ENCODE data around the gene OR4E2.
"Not testable (repeated sequence)": the region's sequence is repeated elsewhere in the genome, so short reads cannot be mapped to it uniquely, and the experiment has no call there.

OR4E2 gene

DNA sequence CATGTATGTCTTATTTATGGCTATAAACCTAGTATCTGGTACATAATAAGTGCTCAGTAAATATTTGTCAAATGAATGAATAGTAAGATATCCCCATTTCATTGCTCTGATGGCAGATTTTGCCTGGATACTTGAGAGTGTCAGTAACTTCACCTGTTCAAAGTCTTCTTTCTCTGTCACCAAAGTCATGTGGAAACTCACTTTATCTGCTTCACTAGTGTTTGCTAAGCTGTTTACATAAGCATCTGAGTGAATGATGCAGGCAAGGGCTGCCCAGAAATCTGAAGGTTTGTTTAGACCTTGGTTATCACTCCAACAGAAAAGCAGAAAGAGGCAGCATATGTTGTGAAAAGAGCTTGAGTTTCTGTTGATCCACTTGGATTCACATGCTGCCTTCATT lies 15.6 kb downstream of the OR4E2 start:
- Mint-ChIP-seq H3K27me3 (peaks cover 7% of the 10 kb centered on the region), H3K27ac (no peak overlapping the region), H3K9me3 (peaks cover 2% of the 10 kb centered on the region), H3K4me3 (no peak overlapping the region), H3K36me3 (no peaks in the 10 kb centered on the region), H3K4me1 (no peaks in the 10 kb centered on the region)
- ATAC-seq, result no peak

- ATAC-seq, result no peak
- H3K9me3 Mint-ChIP-seq, result peaks cover 3% of the 10 kb centered on the region
- H3K4me1 Mint-ChIP-seq, result no peaks in the 10 kb centered on the region
- no peak overlapping the region for H3K27ac Mint-ChIP-seq
- no peak overlapping the region for H3K4me3 Mint-ChIP-seq
- H3K27me3 Mint-ChIP-seq, result peaks cover 7% of the 10 kb centered on the region
- H3K36me3 Mint-ChIP-seq, result no peaks in the 10 kb centered on the region
These were observed 17.7 kb downstream of the OR4E2 start for GRCh38 chr14:21671371-21671770.

GRCh38 chr14:21672116-21672515 lies 18.5 kb downstream of the OR4E2 start:
- Mint-ChIP-seq H3K9me3 (peaks cover 3% of the 10 kb centered on the region), H3K27ac (no peak overlapping the region), H3K4me1 (no peaks in the 10 kb centered on the region), H3K36me3 (no peaks in the 10 kb centered on the region), H3K27me3 (peaks cover 8% of the 10 kb centered on the region), H3K4me3 (no peak overlapping the region)
- ATAC-seq, result no peak

DNA sequence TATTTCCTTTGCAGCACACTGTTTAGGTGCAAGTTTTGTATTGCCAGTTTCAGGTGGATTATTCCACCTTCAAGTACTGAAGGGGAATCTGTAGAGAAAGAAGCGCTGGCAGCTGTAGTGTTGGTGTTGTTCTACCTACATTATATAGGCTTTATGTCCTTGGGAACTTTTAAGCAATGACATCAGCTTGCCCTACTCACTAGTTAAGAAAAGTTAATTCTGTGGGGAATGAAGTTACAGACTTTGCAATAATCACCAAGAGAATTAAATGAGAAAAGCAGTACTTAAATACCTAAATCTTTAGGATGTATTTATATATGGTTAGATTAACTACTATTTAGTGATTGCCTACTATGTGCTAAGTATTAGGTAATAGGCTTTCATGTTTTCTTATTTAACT lies 20.1 kb downstream of the OR4E2 start, which contains the start of gene OR4E1:
Gene OR4E1, minus strand, starts transcription at position 101 of the 400 bp plus-strand sequence. CDS start 2,883 bp downstream, outside the sequence.
- Mint-ChIP-seq H3K9me3 (peaks cover 3% of the 10 kb centered on the region), H3K27ac (no peak within 1 kb of the TSS), H3K27me3 (peaks cover 24% of the 10 kb centered on the region), H3K4me1 (no peaks in the 10 kb centered on the region), H3K4me3 (no peak within 1 kb of the TSS), H3K36me3 (no peaks in the 10 kb centered on the region)
- no peak for ATAC-seq

- Mint-ChIP-seq H3K27me3 (peaks cover 19% of the 10 kb centered on the region), H3K9me3 (peaks cover 3% of the 10 kb centered on the region), H3K36me3 (no peaks in the 10 kb centered on the region), H3K4me3 (no peak overlapping the region), H3K27ac (no peak overlapping the region), H3K4me1 (no peaks in the 10 kb centered on the region)
- no peak for ATAC-seq
These were observed 21.9 kb downstream of the OR4E2 start for GRCh38 chr14:21675566-21675965.

- Mint-ChIP-seq H3K9me3 (peaks cover 3% of the 10 kb centered on the region), H3K4me3 (no peak overlapping the region), H3K4me1 (no peaks in the 10 kb centered on the region), H3K36me3 (no peaks in the 10 kb centered on the region), H3K27ac (no peak overlapping the region), H3K27me3 (peaks cover 34% of the 10 kb centered on the region)
- no peak for ATAC-seq
These were observed 26.4 kb downstream of the OR4E2 start for GRCh38 chr14:21680072-21680471.

GRCh38 chr14:21686468-21686867 lies 32.8 kb downstream of the OR4E2 start:
- H3K36me3 Mint-ChIP-seq, result no peaks in the 10 kb centered on the region
- H3K27ac Mint-ChIP-seq, result no peak overlapping the region
- H3K4me3 Mint-ChIP-seq, result no peak overlapping the region

DNA sequence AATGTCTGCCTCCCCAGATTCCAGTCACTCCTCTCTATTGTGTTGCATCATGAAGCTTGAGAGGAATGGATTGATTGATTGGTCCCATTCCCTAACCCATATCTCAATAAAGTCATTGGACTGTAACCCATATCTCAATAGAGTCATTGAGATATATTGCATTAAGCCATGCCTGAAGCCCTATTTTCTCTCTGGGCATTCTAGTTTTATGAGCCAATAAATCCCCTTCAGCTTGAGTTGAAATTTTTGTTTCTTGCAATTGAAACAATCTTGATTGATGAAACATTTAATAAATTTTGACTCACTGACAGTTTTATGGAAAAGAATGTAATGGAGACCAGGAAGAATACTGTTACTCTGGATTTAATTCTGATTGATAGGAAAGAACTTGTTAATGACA lies 40.8 kb downstream of the OR4E2 start:
- Mint-ChIP-seq H3K27ac (no peak overlapping the region), H3K4me1 (no peaks in the 10 kb centered on the region), H3K27me3 (peaks cover 42% of the 10 kb centered on the region), H3K4me3 (no peak overlapping the region), H3K36me3 (no peaks in the 10 kb centered on the region), H3K9me3 (no peaks in the 10 kb centered on the region)
- ATAC-seq, result no peak

More at GRCh38 chr14:21686468-21686867, 32.8 kb downstream of the OR4E2 start:
- no peak for ATAC-seq
- Mint-ChIP-seq H3K4me1 (no peaks in the 10 kb centered on the region), H3K9me3 (peaks cover 3% of the 10 kb centered on the region), H3K27me3 (peaks cover 38% of the 10 kb centered on the region)

DNA sequence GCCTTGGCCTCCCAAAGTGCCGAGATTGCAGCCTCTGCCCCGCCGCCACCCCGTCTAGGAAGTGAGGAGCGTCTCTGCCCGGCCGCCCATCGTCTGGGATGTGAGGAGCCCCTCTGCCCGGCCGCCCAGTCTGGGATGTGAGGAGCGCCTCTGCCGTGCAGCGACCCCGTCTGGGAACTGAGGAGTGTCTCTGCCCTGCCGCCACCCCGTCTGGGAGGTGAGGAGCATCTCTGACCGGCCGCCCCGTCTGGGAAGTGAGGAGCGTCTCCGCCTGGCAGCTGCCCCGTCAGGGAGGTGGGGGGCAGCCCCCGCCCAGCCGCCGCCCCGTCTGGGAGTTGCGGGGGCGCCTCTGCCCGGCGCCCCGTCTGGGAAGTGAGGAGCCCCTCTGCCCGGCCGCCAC lies 44.0 kb downstream of the OR4E2 start:
- H3K9me3 Mint-ChIP-seq, ATAC-seq, H3K4me1 Mint-ChIP-seq, H3K36me3 Mint-ChIP-seq, H3K4me3 Mint-ChIP-seq, H3K27ac Mint-ChIP-seq: not testable (repeated sequence)
- peaks cover 32% of the 10 kb centered on the region for H3K27me3 Mint-ChIP-seq

DNA sequence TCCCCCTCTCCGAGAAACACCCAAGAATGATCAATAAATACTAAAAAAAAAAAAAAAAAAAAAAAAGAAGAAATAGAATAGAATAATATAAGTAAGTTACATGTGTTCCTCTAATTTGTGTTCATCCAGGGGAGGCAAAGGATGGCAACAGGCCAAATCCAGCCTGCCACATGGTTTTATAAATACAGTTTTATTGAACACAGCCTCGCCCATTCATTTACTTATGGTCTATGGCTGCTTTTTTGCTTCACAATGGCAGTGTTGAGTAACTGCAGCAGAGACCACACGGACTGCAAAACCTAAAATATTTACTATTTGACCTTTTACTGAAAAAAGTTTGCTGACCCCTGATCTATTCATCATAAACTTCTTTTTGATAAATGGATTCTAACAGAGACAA lies 44.9 kb downstream of the OR4E2 start:
- not testable (repeated sequence) for H3K9me3 Mint-ChIP-seq, H3K36me3 Mint-ChIP-seq, H3K4me3 Mint-ChIP-seq, H3K27ac Mint-ChIP-seq, ATAC-seq, H3K4me1 Mint-ChIP-seq
- peaks cover 32% of the 10 kb centered on the region for H3K27me3 Mint-ChIP-seq

- H3K4me3 Mint-ChIP-seq, result no peak overlapping the region
- ATAC-seq, result no peak
- H3K36me3 Mint-ChIP-seq, result no peaks in the 10 kb centered on the region
- H3K27me3 Mint-ChIP-seq, result peaks cover 31% of the 10 kb centered on the region
- H3K9me3 Mint-ChIP-seq, result peaks cover 3% of the 10 kb centered on the region
- H3K4me1 Mint-ChIP-seq, result no peaks in the 10 kb centered on the region
- no peak overlapping the region for H3K27ac Mint-ChIP-seq
These were observed 45.9 kb downstream of the OR4E2 start for GRCh38 chr14:21699551-21699950.

GRCh38 chr14:21702316-21702715 lies 48.7 kb downstream of the OR4E2 start:
- Mint-ChIP-seq H3K4me1 (no peaks in the 10 kb centered on the region), H3K27ac (no peak overlapping the region), H3K4me3 (no peak overlapping the region), H3K9me3 (peaks cover 13% of the 10 kb centered on the region), H3K36me3 (no peaks in the 10 kb centered on the region), H3K27me3 (peaks cover 22% of the 10 kb centered on the region)
- ATAC-seq, result no peak

DNA sequence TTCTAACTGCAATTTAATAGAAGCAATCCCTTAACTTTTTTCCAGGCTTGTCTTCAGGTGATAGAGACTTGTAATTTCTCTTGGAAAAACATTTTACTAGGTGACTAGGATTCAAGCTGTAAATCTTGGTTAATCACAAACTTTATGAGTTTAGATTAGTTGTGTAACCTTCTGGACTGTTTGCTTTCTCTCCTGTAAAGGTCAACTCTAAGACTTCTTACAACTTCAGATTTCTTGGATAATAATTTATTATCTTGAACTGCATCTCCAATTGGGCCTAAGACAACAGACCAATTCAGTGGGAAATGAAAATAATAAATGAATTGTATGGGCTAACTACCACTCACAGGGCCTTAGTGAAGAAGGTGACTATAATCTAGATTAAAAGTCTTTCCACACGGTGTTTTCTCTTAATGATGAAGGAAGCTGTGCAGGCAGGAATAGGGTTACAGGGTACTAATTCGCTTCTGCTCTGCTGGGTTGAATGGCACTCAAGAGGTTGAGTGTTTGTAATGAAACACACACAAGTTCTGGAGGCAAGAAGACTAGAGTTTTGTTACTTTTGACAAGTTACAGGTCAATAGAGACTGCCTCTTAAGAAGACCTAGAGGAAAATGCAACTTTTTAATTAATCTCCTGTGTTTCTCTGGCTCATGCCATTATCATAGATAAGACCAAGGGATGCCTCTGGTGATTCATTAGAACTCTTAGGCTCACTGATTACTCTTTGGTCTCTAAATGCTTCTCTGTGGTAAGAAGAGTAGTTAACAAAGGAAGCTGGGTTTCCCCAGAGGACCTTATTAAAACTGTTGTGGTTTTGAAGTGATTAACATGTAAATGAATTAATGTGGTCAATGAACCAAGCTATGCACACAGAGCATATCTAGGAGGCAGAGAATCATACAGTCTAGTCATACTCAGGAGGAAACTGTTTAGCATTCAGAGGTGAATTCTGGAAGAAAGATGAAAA lies 50.0 kb downstream of the OR4E2 start:
- peaks cover 22% of the 10 kb centered on the region for H3K27me3 Mint-ChIP-seq
- no peak overlapping the region for H3K4me3 Mint-ChIP-seq
- H3K27ac Mint-ChIP-seq, result no peak overlapping the region
- H3K36me3 Mint-ChIP-seq, result no peaks in the 10 kb centered on the region
- peaks cover 19% of the 10 kb centered on the region for H3K9me3 Mint-ChIP-seq
- no peak for ATAC-seq
- no peaks in the 10 kb centered on the region for H3K4me1 Mint-ChIP-seq

DNA sequence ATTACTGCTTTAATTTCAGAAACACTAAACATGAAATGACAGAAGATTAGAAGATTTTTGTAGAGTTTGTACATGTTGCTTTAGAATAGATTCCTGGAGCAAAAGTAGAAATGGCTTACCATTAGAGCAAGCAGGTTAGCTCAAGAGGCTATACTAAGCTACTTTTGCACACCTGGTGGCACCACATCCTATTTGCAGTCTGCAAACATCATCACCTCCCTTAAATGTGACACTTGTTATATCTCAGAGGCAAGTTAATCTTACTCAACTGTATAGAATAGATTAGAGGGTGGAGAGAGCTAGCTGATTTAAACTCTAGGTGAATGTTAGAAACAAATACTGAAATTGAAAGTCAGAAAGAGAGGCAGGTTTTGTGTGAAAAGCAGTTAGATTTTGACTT lies 50.7 kb downstream of the OR4E2 start:
- ATAC-seq, result no peak
- Mint-ChIP-seq H3K9me3 (peaks cover 22% of the 10 kb centered on the region), H3K27me3 (peaks cover 17% of the 10 kb centered on the region), H3K4me3 (no peak overlapping the region), H3K27ac (no peak overlapping the region), H3K36me3 (no peaks in the 10 kb centered on the region), H3K4me1 (no peaks in the 10 kb centered on the region)

DNA sequence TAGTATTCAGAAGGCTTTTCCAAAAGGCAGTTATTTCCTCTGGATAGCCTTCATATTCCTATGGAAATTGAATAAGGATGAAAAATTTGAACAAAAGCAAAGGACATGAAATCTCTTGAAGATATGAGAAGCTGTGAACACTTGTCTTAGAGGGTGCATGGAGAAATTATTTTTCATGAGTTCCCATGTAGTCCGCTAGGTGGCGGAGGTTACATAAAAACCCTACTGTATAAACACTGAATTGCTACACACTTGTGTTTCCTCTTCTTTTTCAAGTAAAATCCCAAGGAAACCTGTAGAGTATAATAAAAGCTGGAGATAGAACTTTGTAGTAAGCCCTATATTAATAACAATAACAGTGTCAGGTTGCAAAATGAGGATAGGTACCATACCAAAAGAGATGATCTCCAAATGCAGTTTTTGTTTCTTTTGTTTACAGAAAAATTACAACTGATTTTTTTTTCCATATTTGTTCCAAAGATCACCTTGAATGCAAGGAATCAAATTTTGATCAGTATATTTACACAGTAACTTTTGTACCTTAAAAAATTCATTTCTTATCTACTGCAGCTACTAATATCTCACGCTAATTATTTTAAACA lies 57.8 kb downstream of the OR4E2 start:
- H3K4me1 Mint-ChIP-seq, result no peaks in the 10 kb centered on the region
- H3K27me3 Mint-ChIP-seq, result peaks cover 35% of the 10 kb centered on the region
- no peak for ATAC-seq
- H3K4me3 Mint-ChIP-seq, result no peak overlapping the region
- H3K9me3 Mint-ChIP-seq, result peaks cover 13% of the 10 kb centered on the region
- no peak overlapping the region for H3K27ac Mint-ChIP-seq
- H3K36me3 Mint-ChIP-seq, result no peaks in the 10 kb centered on the region

- ATAC-seq, result no peak
- no peak overlapping the region for H3K27ac Mint-ChIP-seq
- no peaks in the 10 kb centered on the region for H3K4me1 Mint-ChIP-seq
- peaks cover 9% of the 10 kb centered on the region for H3K9me3 Mint-ChIP-seq
- H3K36me3 Mint-ChIP-seq, result no peaks in the 10 kb centered on the region
- peaks cover 40% of the 10 kb centered on the region for H3K27me3 Mint-ChIP-seq
- no peak overlapping the region for H3K4me3 Mint-ChIP-seq
These were observed 58.4 kb downstream of the OR4E2 start for GRCh38 chr14:21712036-21712435.
